ENCODE data around the gene FOXJ3. TPM values are rescaled to one million over a fixed set of nuclear protein-coding genes. Genes with fewer than 3 reads are reported as not detected.

Gene FOXJ3
- total RNA-seq, 1 donor from 2014 or later, result 16.1 TPM

Other genes with a start within 250 kb of the FOXJ3 start
- not detected in 2 replicates for gene GUCA2B, start 181.8 kb downstream of the FOXJ3 start, total RNA-seq
- not detected in 2 replicates for gene GUCA2A, start 170.5 kb downstream of the FOXJ3 start, total RNA-seq
- gene RIMKLA, start 45.6 kb upstream of the FOXJ3 start, total RNA-seq, result 0.04 and 0.07 TPM in 2 replicates
- 0.28 and 0.40 TPM in 2 replicates for gene ZMYND12, start 120.8 kb upstream of the FOXJ3 start, total RNA-seq
- 22.0 and 28.3 TPM in 2 replicates for gene PPCS, start 121.3 kb upstream of the FOXJ3 start, total RNA-seq
- 0.53 and 0.60 TPM in 2 replicates for gene CCDC30, start 128.1 kb upstream of the FOXJ3 start, total RNA-seq